ENCODE results near the gene A2ML1.

- TF ChIP-seq POLR2A (IDR thresholded peaks at IDR 0.05) (no peak), CTCF (IDR thresholded peaks at IDR 0.05) (no peak)
These were observed 23.9 kb downstream of the A2ML1 start for GRCh38 chr12:8846305-8846704.

All from adrenal gland (tissue), 5 donors.